Inflammatory macrophage treated with lipopolysaccharide for 1 hour (primary cell): ENCODE measurements around the gene GGA1.
"Not testable (repeated sequence)": the region's sequence is repeated elsewhere in the genome, so short reads cannot be mapped to it uniquely, and the experiment has no call there.

Experiments
- DNase-seq, 2 donors: peaks; one replicate each; pipeline ENCODE4 v3.0.0-alpha.2; 2020 to 2022

Gene GGA1

DNA sequence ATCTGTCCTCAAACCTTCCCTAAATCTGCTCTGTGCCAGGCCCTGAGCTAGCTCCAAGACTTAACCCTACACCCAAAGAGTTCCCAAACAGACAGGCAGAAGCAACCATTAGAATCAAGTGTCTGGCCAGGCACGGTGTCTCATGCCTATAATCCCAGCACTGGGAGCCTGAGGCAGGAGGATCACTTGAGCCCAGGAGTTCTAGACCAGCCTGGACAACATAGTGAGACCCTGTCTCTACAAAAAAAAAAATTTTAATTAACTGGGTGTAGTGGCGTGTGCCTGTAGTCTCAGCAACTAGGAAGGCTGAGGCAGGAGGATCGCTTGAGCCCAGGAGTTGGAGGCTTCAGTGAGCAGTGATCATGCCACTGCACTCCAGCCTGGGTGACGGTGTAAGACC is 47.9 kb downstream of the GGA1 start:
- DNase-seq: not testable (repeated sequence)

DNA sequence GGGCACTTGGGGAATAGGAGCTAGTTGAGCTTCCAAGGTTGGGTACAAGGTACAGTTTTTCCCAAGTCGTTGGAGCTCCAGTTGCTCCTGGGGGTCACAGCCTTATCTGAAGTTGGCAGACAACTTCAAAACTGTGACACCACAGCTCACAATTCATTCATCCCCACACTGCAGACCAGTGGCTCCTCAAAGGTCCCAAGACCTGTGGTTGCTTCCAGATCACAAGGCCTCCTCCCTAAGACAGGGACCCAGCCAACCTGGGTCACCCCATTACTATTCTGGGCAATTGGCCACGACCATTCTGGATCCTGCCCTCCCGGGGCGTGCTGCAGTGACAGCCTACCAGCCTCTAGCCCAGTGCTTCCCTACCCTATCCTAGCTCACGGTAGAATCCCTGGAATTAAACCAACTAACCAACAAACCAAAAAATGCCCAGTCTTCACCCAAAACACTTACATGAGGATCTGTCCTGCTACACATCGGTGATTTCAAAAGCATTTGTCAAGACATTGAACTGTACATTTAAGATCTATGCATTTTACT is 49.0 kb downstream of the GGA1 start:
- no peak for DNase-seq

DNA sequence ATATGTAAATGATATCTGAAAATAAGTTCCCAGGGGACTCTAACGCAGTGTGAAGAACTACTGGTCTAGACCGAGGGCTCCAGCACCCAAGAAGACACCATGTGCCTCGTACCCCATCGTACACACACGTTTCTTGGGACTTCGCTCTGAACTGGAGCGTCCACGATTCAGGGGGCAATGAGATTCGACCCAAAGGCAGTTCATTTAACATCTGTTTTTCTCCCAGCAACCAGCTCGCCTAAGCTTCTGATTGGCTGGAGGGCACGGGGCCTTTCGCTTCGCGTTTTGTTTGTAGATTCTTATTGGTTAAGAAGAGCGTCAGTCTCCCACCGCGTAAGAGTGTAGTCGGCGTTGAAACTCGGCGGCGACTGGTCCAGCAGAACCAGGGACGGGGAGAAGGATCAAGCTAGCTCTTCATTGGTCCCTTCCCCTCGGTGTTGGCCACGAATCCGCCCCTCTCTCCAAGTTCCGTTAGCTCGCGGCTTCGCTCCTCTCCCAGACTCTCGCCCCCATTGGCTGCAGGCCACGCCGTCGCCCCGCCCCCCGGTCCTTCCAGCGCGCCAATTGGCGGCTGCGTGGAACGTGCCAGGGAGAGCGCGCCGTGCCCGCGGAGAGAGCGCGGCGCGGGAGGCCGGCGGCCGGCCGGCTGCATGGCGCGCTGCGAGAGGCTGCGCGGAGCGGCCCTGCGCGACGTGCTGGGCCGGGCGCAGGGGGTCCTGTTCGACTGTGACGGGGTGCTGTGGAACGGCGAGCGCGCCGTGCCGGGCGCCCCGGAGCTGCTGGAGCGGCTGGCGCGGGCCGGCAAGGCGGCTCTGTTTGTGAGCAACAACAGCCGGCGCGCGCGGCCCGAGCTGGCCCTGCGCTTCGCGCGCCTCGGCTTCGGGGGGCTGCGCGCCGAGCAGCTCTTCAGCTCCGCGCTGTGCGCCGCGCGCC is 49.8 kb downstream of the GGA1 start, which contains the start of gene PDXP:
TSS of gene PDXP (plus strand) at position 591 of the 933 bp plus-strand sequence. CDS start at position 651, 60 bp downstream.
- peak; percentile 97 to 99 for DNase-seq

DNA sequence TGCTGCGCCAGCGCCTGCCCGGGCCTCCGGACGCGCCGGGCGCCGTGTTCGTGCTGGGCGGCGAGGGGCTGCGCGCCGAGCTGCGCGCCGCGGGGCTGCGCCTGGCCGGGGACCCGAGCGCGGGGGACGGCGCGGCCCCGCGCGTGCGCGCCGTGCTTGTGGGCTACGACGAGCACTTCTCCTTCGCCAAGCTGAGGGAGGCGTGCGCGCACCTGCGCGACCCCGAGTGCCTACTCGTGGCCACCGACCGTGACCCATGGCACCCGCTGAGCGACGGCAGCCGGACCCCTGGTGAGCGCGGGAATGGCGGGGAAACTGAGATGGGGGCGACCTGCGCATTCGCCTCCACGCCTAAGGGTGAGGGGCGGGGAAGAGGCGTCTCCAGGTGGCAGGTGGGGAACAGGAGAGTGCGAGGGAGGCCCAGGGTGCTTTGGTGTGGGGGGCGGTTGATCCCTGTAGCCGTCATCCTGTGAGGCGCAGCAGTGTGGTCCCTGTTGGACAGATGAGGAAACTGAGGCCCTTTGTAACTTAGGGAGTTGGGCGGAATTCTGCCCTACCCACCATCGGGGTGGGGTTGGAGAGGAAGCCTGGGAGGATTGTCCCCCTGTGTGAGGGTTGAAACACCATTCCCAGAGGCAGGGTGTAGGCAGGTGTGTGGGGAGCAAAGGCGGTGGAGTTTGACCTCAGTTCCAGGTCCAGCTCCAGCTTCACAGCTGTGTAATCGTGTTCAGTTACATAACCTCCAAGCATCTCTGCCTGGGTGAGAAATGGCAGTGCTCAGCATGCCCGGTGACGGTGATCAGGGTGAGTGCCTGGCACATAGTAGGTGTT is 50.6 kb downstream of the GGA1 start:
- no peak for DNase-seq

DNA sequence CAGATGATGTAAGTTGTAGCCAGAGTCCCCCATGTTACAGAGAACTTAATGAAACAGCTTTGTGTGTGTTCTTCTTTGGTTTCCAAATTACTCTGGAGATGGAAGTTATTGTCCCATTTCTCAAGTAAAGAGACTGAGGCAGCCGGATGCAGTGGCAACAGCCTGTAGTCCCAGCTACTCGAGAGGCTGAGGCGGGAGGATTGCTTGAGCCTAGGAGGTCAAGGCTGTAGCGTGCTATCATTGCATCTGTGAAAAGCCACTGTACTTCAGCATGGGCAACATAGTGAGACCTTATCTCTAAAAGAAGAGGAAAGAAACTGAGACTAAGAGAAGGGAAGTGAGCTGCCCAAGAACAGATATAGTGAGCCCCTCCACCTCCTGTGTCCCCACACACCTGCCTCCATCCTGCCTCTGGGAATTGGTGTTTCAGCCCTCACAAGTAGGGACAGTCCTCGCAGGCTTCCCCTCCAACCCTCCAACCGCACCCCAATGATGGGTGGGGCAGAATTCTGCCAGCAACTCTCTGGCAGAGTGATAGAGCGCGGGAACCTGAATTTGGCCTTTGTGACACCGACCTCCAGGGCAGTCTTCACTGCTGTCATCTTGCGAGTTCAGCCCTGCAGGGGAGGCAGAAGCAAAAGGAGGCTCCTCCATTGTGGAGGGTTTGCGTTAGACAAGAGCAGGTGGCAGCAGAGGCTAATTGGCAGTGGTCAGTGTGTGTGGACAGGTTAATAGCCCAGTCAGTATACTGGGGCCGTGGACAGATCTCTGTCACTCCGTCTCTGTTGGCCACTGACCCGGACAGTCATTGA is 51.5 kb downstream of the GGA1 start:
- no peak for DNase-seq

DNA sequence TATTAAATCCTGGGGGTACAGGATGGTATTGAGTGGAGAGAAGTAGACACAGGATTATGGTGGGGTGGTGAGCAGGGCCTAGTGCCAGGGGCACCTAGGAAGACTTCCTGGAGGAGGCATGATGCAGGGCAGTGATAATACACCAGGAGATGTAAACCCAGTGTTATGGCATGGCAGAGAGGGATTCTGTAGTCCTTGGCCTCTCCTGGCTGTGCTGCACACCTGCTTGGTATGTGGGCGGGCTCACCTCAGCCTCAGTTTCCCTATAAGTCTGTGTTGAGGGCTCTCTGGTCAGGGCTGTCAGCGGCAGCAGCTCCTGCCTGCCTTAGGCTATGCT is 52.0 kb downstream of the GGA1 start:
- no peak for DNase-seq

DNA sequence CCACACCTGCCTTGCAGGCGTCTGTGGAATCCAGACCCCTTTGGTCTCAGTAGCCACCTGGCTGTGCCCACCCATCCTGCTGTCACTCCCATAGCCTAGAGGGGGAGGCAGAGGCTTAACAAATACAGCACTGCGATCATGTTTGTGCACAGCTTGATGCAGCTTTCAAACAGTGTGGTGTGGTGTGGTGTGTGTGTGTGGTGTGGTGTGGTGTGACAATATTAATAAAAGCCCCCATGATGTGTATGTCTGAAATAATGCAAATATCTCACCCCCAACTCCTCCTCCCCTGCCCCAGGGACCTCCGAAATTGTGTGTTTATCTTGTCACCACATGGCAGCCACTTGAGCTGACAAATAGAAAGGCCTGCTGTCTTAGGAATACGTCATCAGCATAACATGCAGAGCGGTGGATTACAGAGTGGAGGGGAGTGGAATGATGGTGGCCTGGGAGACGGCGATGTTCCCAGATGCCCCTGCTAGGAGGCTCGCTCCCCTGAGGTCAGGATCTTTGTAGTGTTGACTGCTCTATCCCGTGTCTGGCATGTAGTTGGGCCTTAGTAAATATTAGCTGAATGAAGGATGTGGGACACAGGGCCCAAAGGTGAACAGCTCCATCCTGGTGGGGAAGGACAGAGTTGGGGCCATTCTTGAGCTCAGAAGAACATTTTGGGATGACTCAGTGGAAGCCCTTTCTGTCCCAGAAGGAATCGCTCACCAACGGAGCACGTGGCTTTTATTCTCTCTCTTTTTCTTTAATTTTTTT is 52.7 kb downstream of the GGA1 start:
- DNase-seq: no peak

DNA sequence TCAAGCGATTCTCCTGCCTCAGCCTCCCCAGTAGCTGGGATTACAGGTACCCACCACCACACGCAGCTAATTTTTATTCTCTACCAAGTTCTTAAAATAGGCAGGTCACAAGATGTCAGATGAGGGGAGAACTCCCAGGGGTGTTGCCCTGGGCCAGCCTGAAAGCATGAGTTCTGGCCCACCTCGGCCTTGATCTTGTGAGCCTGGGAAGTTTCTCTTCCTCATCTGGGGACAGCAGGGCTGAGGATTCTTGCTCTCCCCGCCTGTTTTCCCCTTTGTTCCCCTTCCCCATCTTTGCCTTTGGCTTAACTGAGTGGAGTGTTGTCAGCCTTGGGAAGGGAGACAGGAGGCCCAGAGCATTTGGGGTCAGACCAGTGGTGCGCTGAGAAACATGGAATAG is 53.4 kb downstream of the GGA1 start:
- DNase-seq: peak; percentile 47 to 68

DNA sequence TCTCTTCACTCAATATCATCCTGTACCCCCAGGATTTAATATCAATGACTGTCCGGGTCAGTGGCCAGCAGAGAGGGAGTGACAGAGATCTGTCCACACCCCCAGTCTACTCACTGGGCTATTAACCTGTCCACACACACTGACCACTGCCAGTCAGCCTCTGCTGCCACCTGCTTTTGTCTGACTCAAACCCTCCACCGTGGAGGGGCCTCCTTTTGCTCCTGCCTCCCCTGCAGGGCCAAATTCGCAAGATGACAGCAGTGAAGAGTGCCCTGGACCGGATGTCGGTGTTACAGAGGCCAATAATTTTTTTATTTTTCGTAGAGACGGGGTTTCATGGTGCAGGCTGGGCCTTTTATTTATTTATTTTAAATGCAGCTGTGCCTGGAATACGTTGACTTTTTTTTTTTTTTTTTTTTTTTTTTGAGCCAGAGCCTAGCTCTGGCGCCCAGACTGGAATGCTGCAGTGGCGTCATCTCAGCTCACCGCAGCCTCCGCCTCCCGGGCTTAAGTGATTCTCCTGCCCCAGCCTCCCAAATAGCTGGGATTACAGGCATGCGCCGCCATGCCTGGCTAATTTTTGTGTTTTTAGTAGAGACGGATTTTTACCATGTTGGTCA is 55.0 kb downstream of the GGA1 start:
- no peak for DNase-seq

DNA sequence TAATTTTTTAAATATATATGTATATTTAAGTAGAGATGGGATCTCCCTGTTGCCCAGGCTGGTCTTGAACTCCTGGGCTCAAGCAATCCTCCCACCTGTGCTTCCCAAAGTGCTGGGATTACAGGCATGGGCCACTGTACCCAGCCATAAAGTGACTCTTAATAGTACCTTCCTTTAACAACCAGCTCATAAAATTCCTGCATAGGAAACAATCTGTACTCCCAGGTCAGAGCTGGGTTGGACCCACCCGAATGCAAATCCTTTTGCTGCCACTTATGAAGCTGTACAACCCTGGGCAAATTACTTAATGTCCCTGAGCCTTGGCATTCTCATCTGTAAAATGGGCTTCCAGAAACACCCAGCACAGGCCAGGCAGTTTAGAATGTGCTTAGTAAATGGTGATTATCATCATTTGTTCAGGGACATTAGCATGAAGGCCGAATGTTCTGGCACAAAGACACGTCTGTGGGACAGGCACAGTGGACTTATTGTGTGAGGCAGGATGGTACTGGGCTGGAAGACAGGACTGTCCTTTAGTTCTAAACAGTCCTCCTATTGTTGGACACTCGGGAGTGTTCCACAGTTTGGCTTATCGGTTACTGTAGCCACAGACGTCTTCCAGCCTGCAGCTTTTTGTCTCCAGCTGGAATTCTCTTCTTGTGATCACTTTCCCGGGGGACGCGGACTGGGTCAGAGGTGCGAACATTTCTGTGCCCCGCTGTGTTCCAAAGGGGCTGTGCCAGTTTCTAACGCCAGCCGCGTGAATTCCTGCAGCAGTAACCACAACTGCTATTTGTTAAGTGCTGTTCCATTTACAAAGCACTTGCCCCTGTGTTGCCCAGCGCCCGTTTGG is 55.8 kb downstream of the GGA1 start:
- DNase-seq: no peak

DNA sequence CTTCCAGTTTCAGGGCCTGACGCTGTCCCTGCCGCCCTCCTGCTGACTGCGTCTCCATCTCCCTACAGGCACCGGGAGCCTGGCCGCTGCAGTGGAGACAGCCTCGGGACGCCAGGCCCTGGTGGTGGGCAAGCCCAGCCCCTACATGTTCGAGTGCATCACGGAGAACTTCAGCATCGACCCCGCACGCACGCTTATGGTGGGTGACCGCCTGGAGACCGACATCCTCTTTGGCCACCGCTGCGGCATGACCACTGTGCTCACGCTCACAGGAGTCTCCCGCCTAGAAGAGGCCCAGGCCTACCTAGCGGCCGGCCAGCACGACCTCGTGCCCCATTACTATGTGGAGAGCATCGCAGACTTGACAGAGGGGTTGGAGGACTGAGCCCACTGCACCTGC is 56.9 kb downstream of the GGA1 start:
- no peak for DNase-seq

DNA sequence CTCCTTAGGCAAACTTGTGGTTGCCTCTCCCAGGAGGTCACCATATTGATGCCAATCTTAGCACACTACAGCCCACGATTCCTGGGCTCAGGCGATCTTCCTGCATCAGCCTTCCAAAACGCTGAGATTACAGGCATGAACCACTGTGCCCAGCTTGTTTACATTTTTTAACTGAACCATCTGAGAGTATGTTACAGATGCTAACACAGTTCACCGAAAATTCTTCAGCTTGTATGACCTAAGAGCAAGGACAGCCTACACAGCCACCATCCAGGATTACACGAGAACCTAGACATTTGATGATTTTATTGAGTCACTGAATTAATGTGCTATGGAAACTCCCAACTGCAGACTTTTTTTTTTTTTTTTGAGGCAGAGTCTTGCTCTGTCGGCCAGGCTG is 61.0 kb downstream of the GGA1 start:
- no peak for DNase-seq

DNA sequence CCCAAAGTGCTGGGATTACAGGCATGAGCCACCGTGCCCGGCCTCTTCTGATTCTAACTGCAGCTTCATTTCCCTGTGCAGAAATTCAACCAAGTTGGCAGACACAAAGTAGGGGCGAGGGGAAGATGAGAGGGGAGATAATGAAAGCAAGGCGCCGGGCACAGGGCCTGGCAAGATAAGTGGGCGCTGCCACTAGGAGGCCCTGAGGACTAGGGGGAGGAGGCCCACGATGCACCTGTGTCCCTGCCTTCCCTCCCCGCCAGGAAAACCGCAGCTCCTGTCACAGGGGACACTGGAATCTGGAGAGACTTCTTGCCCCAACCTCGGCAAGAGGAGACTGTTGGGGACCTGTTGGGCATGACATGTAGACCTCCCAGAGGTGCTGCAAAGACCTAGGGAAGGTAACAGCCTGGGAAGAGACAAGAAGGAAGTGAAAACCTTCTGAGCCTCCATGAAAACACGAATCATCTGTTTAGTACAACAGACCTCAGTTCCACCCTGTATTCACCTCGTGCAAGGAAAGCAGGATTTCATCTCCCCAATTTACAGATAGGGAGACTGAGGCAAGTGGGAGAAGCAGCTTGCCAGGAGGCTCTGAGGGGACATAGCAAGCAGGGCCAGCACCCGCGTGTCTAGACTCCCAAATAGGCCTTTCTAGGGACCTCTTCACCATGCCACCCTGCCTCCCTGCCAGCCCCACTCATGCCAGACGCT is 63.7 kb downstream of the GGA1 start:
- no peak for DNase-seq

DNA sequence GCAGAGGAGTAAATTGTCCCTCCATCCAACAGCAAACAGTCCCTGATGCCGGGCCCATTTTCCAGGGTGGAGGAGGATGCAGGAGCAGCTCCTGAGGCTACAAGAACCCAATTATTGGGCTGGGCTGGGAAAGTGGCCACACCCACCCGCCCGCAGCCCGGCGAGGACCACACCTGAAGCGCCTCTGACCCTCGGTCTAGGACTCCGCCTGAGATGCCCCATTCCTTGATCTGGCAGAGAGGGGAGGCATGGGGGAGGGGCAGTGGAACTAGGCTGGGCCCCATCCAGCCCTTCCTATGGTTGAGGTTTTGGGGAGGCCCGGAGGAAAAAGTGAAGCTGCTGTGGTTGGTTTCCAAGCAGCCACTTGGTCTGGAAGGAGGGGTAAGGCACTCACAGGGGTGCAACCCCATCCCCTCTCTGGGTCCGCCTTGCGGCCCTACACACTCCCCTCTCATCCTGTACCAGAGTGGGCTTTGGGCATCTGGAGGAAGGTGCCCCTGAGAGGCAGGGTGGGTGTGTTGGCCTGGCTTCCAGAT is 64.4 kb downstream of the GGA1 start:
- no peak for DNase-seq

DNA sequence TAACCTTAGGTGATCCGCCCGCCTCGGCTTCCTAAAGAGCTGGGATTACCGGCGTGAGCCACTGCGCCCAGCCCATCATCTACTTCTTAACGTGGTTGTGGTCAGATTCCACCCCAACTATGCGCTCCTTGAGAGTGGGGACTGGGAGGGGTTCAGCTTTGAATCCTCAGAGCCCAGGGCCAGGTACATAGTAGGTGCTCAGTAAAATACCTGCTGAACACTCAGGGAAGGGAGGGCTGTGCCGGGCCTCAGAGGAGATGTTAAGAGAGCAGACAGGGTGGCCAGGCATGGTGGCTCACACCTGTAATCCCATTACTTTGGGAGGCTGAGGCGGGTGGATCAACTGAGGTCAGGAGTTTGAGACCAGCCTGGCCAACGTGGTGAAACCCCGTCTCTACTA is 65.6 kb downstream of the GGA1 start:
- DNase-seq: no peak

DNA sequence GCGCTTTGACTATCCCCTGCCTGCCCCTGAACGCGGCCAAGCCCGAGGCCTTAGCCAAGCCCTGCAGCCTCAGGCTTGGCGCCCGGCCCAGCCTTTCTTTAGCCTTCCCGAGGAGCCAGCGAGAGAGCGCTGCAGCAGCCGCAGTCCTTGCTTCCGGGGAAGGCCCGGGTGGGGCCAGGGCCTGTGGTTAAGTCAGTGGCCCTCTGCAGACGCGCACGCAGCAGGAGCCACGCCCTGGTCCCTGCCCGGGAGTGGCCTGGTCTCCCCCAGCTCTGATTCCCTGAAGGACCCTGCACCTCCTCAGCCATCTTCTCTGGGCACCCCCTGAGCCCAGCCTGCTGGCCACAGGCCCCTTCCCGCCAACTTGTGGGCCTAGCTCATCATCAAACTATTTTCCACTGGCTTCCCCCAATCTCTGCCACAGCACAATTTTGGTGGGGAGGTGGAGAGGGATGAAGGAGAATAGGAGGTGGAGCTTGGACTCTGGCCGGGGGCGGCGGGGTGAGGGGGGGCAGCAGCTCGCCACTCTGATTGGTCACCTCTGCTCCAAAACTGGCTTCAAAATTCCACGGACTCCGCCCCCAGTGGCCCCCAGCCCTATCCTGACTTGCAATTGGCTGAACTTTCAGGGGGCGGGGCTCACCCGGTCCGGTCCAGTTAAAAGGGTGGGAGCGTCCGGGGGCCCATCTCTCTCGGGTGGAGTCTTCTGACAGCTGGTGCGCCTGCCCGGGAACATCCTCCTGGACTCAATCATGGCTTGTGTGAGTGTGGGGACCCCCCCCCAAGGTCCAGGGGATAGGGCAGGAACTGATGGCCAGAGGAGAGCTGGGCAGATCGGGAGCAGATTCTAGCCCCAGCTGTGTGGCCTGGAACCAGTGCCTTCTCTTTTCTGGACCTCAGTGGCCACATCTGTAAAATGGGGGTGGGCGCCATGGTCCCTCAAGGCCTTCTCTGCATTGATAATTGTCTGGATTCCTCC is 66.6 kb downstream of the GGA1 start, which contains the start of gene LGALS1:
TSS of gene LGALS1 (plus strand) at position 686 of the 979 bp plus-strand sequence. CDS start at position 753, 67 bp downstream.
- peak; percentile 95 for DNase-seq

DNA sequence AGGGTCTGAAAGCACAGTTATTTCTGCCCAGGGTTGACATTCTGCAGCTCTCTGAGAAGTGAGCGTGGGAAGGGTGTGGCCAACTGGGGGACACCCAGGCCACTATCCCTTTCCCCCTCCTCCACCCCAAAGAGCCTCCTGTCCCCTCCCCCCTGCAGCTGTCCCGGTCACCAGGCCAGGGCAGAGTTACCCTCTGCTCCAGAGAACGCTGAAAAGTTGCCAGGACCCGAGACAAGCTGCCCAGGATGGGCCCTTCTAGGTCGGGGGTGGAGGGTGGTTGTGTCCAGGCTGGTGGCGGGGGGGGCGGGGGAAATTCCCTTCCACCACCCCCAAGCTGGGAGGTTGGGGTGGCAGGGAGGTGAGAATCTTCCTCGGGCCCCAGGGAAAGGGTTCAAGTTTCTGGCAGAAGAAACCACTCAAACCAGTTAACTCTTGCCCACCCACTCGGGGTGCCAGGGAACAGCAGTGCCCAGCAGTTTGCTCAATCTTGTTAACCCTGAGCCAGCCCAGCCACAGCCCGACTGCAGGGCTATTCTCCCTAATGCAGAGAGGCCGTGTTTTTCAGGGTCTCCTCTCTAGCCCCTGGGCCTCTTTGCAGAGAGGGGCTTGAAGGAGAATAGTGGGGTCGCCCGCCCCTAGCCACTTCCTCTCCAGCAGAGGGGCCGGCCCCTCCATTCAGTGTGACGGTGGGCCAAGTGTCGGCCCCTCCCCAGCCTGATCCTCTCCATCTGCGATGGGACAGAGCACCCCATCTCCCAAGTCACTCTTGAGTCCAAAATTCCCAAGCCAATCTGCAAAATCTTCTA is 67.5 kb downstream of the GGA1 start:
- DNase-seq: peak; percentile 47 to 68
